Gastroesophageal sphincter (tissue), 3 donors: ENCODE measurements around the gene GSX2.

Experiments
- EP300 ChIP-seq: sonication (generic); formaldehyde crosslinking; IDR thresholded peaks from one replicate; pipeline ENCODE4 v1.6.1; 2017; ENCODE audit warnings: antibody characterized with exemption, mild to moderate bottlenecking
- POLR2A ChIP-seq, 2 donors: fragments of 450-650 bp; IDR thresholded peaks; one replicate each; pipeline ENCODE4 v1.6.1; 2017; ENCODE audit warnings: antibody characterized with exemption in 2 of 2, mild to moderate bottlenecking in 2 of 2, moderate library complexity in 1 of 2
- POLR2AphosphoS5 ChIP-seq: sonication (generic); formaldehyde crosslinking; IDR thresholded peaks from one replicate; pipeline ENCODE4 v1.6.1; 2017; ENCODE audit warnings: antibody characterized with exemption
- TF ChIP-seq, protein P1 (sequence below), 4 experiments: fragments of 200-600 bp in 2 of 4; fragments of 450-650 bp in 2 of 4; sonication (generic) in 1 of 4; IDR thresholded peaks; one replicate each; pipeline ENCODE4 v1.5.1; 2017 to 2019; ENCODE audit warnings: antibody characterized with exemption in 4 of 4, mild to moderate bottlenecking in 2 of 4, moderate library complexity in 2 of 4

DNA sequence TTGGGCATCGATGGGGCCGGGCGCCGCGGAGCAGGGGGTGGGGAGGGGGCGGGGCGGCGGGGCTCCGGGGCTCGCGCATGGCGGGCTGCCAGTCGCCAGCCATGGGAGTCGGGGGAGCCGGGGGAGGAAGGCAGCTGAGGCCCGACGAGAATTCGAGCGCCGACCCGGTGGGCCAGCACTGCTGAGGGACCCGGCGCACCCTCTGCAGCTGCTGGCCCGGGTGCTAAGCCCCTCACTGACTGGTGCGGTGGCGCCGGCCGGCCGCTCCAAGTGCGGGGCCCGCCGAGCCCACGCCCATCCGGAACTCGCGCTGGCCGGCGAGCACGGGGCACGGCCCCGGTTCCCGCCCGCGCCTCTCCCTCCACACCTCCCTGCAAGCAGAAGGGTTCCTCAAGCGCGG lies 49.4 kb downstream of the GSX2 start:
- TF ChIP-seq EP300: no peak
- TF ChIP-seq, protein P1, sequence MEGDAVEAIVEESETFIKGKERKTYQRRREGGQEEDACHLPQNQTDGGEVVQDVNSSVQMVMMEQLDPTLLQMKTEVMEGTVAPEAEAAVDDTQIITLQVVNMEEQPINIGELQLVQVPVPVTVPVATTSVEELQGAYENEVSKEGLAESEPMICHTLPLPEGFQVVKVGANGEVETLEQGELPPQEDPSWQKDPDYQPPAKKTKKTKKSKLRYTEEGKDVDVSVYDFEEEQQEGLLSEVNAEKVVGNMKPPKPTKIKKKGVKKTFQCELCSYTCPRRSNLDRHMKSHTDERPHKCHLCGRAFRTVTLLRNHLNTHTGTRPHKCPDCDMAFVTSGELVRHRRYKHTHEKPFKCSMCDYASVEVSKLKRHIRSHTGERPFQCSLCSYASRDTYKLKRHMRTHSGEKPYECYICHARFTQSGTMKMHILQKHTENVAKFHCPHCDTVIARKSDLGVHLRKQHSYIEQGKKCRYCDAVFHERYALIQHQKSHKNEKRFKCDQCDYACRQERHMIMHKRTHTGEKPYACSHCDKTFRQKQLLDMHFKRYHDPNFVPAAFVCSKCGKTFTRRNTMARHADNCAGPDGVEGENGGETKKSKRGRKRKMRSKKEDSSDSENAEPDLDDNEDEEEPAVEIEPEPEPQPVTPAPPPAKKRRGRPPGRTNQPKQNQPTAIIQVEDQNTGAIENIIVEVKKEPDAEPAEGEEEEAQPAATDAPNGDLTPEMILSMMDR (IDR thresholded peaks at IDR 0.05): no peak
- no peak for TF ChIP-seq POLR2A (IDR thresholded peaks at IDR 0.05)
- TF ChIP-seq POLR2AphosphoS5: no peak
